IgD-negative memory B cell (primary cell): ENCODE data around the gene STX16. TPM values are rescaled to one million over a fixed set of nuclear protein-coding genes. Genes with fewer than 3 reads are reported as not detected.

Experiments used
- H3K27ac Mint-ChIP-seq, 3 donors: one replicate each; pipeline ENCODE4 v1.8.0; 2020 to 2022; ENCODE audit warnings: mild to moderate bottlenecking in 3 of 3, mixed read lengths in 3 of 3, moderate library complexity in 1 of 3
- H3K27me3 Mint-ChIP-seq: one replicate; pipeline ENCODE4 v1.8.0; 2021; ENCODE audit warnings: mixed read lengths
- H3K36me3 Mint-ChIP-seq: one replicate; pipeline ENCODE4 v1.8.0; 2020; ENCODE audit warnings: mild to moderate bottlenecking, mixed read lengths
- H3K4me1 Mint-ChIP-seq, 3 donors: one replicate each; pipeline ENCODE4 v1.8.0; 2020 to 2022; ENCODE audit warnings: mixed read lengths in 3 of 3, mild to moderate bottlenecking in 1 of 3
- H3K4me3 Mint-ChIP-seq, 4 donors: one replicate each; pipeline ENCODE4 v1.8.0; 2020 to 2022; ENCODE audit warnings: mild to moderate bottlenecking in 4 of 4, mixed read lengths in 4 of 4, moderate library complexity in 3 of 4
- H3K9me3 Mint-ChIP-seq, 3 donors: one replicate each; pipeline ENCODE4 v1.8.0; 2020 to 2021; ENCODE audit warnings: mixed read lengths in 3 of 3, mild to moderate bottlenecking in 1 of 3
- polyA plus RNA-seq: library from polyadenylated mRNA; unstranded; fragments of 300-500 nt; fragmentation: Illumina TruSeq; gene quantifications from one replicate; pipeline ENCODE4 v1.2.3, GENCODE V29; 2021

STX16 gene
- polyA plus RNA-seq, 1 donor from 2014 or later, result 18.7 TPM

- Mint-ChIP-seq H3K36me3 (peaks cover 7% of the 10 kb centered on the region), H3K4me1 (no peaks in the 10 kb centered on the region), H3K27ac (no peak overlapping the region), H3K4me3 (no peak overlapping the region), H3K27me3 (no peaks in the 10 kb centered on the region), H3K9me3 (no peaks in the 10 kb centered on the region)
Measured at GRCh38 chr20:58706150-58706892, 55.2 kb downstream of the STX16 start.

DNA sequence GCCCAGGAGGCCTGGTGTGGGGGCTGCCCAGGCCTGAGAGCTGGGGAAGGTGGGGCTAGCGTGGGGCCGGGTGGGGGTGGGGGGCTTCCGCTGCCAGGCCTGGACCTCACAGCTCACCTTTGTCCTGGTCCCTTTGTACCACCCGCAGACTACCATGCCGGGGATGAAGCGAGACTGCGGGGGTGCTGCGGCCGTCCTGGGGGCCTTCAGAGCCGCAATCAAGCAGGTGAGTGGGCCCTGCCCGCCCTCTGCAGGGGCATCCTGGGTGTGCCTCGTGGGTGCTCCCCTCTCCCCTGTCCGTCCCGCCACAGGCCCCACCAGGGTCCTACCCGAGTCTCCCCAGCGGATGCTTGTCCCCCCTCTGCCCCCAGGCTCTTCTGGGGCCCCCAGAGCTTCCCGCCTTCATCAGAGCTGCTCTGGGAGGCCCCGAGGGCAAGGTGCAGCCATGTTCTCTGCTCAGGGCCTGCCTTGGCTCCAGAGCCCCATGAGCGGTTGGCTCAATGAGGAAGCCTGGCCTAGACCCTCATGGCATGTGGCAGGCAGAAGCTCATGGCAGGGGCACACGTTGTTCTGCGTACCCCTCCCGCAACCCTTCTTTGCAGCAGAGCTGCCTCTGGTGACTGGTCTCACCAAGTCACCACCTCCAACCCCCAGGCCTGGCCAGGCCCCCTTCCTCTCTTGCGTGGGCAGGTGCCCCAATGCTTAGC is 56.0 kb downstream of the STX16 start:
- no peak overlapping the region for H3K27ac Mint-ChIP-seq
- H3K9me3 Mint-ChIP-seq, result no peaks in the 10 kb centered on the region
- H3K27me3 Mint-ChIP-seq, result no peaks in the 10 kb centered on the region
- no peak overlapping the region for H3K4me3 Mint-ChIP-seq
- H3K36me3 Mint-ChIP-seq, result peaks cover 7% of the 10 kb centered on the region
- H3K4me1 Mint-ChIP-seq, result no peaks in the 10 kb centered on the region

DNA sequence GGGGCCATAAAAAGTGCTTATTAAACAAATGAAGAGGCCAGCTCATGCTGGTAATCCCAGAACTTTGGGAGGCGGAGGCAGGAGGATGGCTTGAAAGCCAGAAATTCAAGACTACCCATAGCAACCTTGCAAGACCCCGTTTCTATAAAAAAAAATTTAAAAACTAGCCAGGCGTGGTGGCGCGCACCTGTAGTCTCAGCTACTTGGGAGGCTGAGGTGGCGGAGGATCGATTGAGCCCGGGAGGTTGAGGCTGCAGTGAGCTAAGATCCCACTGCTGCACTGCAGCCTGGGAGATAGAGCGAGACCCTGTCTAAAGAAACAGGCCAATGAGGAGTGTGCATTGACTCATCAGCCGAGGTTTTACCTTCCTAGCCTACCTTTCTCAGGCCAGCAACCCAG is 56.7 kb downstream of the STX16 start:
- H3K36me3 Mint-ChIP-seq, result peaks cover 3% of the 10 kb centered on the region
- H3K9me3 Mint-ChIP-seq, result no peaks in the 10 kb centered on the region
- H3K27ac Mint-ChIP-seq, result no peak overlapping the region
- no peaks in the 10 kb centered on the region for H3K4me1 Mint-ChIP-seq
- H3K4me3 Mint-ChIP-seq, result no peak overlapping the region
- no peaks in the 10 kb centered on the region for H3K27me3 Mint-ChIP-seq

DNA sequence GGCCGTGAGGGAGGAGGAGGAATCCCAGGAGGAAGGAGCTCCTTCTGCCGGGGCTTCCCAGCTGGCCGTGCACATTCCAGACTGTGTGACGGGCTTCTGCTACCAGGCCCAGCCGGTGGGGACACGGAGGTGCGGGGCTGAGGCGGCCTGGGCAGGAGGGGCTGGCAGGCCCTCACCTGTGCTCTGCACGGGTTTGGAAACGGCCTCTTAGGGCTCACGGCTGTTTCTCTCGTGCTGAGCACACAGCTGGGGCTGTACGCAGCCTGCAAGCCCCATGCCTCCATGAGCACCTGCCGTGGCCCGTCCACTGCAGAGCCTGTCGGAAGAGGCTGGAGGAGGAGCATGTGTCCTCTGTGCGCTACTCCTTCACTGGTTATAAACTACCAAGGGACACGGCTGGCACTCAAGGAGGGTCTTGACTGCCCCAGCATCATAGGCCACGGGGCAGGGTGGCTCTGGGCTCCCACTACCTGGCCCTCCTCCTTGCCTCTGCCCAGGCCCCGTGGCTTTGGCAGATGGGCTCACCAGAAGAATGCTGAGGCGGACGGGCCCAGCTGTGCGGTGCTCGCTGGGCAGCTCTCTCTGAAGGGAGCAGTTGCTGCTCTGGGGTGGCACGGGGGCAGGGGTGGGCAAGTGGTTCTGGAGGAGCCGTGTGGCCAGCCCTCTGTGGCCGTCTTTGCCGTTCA is 57.3 kb downstream of the STX16 start:
- H3K4me3 Mint-ChIP-seq, result no peak overlapping the region
- no peak overlapping the region for H3K27ac Mint-ChIP-seq
- H3K4me1 Mint-ChIP-seq, result no peaks in the 10 kb centered on the region
- peaks cover 3% of the 10 kb centered on the region for H3K36me3 Mint-ChIP-seq
- no peaks in the 10 kb centered on the region for H3K9me3 Mint-ChIP-seq
- H3K27me3 Mint-ChIP-seq, result no peaks in the 10 kb centered on the region

GRCh38 chr20:58709013-58709702 is 58.1 kb downstream of the STX16 start:
- H3K36me3 Mint-ChIP-seq, result peaks cover 2% of the 10 kb centered on the region
- H3K4me1 Mint-ChIP-seq, result no peaks in the 10 kb centered on the region
- H3K4me3 Mint-ChIP-seq, result no peak overlapping the region
- no peak overlapping the region for H3K27ac Mint-ChIP-seq
- no peaks in the 10 kb centered on the region for H3K27me3 Mint-ChIP-seq
- no peaks in the 10 kb centered on the region for H3K9me3 Mint-ChIP-seq

DNA sequence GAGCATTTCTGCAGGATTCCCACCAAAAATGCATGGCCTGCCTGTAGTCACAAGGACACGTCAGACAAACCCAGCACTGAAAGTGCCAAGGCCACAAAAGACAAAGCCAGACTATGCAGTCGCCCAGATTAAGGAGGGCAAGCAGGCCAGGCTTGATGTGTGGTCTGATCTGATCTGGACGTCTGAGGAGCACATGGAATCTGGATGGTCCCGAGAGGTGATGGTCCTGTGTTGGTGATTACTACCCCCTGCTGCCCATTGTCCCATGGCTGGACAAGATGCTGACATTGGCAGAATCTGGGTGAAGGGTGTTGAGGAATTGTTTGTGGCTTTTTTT is 58.6 kb downstream of the STX16 start:
- Mint-ChIP-seq H3K27ac (no peak overlapping the region), H3K27me3 (no peaks in the 10 kb centered on the region), H3K9me3 (no peaks in the 10 kb centered on the region)

GRCh38 chr20:58710481-58711265 is 59.6 kb downstream of the STX16 start:
- no peak overlapping the region for H3K4me3 Mint-ChIP-seq
- no peaks in the 10 kb centered on the region for H3K9me3 Mint-ChIP-seq
- no peak overlapping the region for H3K27ac Mint-ChIP-seq
- no peaks in the 10 kb centered on the region for H3K4me1 Mint-ChIP-seq
- H3K27me3 Mint-ChIP-seq, result no peaks in the 10 kb centered on the region
- H3K36me3 Mint-ChIP-seq, result peaks cover 2% of the 10 kb centered on the region

More for the DNA sequence above, 58.6 kb downstream of the STX16 start:
- H3K36me3 Mint-ChIP-seq, result peaks cover 2% of the 10 kb centered on the region
- no peaks in the 10 kb centered on the region for H3K4me1 Mint-ChIP-seq
- H3K4me3 Mint-ChIP-seq, result no peak overlapping the region

DNA sequence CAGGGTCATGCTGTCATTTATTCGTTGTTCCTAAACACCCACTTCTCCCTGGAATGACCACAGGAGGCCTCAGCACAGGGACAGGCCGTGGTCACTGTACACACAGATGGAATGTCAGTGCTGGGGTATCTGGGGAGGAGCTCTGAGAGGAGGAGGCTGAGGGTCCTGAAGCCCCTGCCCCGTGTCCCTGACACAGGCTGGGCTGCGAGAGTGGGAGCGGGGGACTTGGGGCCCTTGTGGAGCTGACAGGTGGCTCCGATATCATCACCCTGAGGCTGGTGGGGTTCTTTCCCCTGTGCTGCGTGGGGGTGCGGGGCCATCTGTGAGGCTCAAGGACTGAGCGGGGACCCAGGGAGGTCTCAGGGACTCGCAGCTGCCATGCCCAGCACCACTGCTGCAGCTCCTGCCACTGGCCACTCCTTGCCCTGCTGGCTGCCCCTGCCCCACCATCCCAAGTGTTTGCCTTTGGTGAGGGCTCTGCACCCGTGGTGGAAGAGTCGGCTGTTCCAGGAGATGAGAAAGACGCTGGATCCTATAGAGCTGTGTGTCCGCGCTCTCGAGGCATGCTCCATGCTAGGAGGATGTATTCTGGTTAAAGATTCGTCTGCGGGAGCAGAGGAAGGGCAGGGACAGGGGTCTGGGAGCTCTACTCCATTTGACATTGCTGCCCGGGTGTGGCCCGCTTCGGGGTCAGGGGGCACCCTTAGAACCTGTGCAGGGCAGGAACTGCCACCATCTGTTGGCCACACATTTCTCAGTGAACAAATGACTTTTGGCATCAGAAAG is 60.4 kb downstream of the STX16 start:
- Mint-ChIP-seq H3K36me3 (peaks cover 2% of the 10 kb centered on the region), H3K4me3 (no peak overlapping the region), H3K27ac (peak overlapping the region in 1 of 3 donors; percentile 10), H3K27me3 (no peaks in the 10 kb centered on the region), H3K9me3 (no peaks in the 10 kb centered on the region), H3K4me1 (no peaks in the 10 kb centered on the region)

GRCh38 chr20:58712151-58712791 is 61.2 kb downstream of the STX16 start:
- H3K27ac Mint-ChIP-seq, result peak overlapping the region in 2 of 3 donors; percentile 10 to 46
- no peaks in the 10 kb centered on the region for H3K9me3 Mint-ChIP-seq
- peaks cover 2% of the 10 kb centered on the region for H3K36me3 Mint-ChIP-seq
- H3K27me3 Mint-ChIP-seq, result no peaks in the 10 kb centered on the region
- H3K4me3 Mint-ChIP-seq, result no peak overlapping the region
- H3K4me1 Mint-ChIP-seq, result no peaks in the 10 kb centered on the region

DNA sequence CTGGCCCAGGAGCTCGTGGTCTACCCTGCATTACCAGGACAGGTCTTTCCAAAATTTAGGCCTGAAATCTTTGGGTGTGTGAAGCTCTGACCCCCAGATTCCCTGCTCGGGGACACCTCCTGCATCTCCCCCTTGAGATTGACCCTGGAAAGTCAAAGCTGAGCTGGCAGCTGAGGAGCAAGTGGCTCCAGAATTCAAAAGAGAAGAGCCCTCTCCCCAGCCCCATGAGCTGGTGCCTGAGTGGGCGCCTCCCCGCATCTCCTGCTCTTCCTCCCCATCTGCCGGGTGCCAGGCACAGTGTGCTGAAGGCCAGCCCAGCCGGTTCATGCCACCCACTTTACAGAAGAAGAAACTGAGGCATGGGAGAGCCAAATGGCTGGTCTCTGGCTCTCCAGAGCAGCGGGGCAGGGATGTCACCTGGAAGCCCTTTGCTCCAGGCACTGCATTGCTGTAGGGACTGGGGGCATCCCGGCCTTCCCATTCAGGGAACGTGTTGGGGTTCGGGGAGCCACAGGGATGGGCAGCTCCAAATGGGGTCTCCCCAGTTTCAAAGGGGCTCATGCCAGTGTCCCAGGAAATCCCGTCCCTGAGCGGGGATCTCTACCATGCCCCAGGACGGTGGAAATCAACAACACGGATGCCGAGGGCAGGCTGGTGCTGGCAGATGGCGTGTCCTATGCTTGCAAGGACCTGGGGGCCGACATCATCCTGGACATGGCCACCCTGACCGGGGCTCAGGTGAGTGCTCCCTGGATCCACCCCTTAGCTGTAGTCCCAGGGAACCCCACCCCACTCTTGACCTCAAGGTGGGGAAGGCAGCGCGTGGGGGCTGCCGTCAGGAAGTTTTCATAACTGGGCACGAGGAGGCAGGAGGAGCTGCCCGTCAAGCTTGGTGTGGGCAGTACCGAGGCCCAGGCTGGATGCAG is 62.0 kb downstream of the STX16 start:
- no peaks in the 10 kb centered on the region for H3K9me3 Mint-ChIP-seq
- H3K27me3 Mint-ChIP-seq, result no peaks in the 10 kb centered on the region
- no peaks in the 10 kb centered on the region for H3K4me1 Mint-ChIP-seq
- no peak overlapping the region for H3K4me3 Mint-ChIP-seq
- no peak overlapping the region for H3K27ac Mint-ChIP-seq
- H3K36me3 Mint-ChIP-seq, result peaks cover 2% of the 10 kb centered on the region

DNA sequence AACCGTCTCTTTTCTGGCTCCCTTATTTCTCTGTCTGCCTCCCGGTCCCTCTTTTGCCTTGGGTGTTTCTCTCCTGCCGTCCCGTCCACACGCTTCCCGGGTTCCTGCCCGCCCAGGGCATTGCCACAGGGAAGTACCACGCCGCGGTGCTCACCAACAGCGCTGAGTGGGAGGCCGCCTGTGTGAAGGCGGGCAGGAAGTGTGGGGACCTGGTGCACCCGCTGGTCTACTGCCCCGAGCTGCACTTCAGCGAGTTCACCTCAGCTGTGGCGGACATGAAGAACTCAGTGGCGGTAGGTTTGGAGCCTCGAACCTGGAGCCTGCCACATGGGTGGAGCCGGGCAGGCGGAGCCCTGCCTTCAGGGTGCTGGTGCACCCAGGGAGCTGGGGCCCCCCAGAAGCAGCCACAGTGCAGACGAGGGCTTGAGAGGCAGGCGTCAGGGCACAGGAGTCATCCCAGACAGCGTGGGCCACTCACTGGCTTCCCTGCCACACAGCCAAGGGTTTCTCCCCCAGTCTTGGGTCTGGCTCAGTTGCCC is 62.8 kb downstream of the STX16 start:
- no peaks in the 10 kb centered on the region for H3K9me3 Mint-ChIP-seq
- no peaks in the 10 kb centered on the region for H3K4me1 Mint-ChIP-seq
- no peaks in the 10 kb centered on the region for H3K27me3 Mint-ChIP-seq
- H3K27ac Mint-ChIP-seq, result no peak overlapping the region
- no peak overlapping the region for H3K4me3 Mint-ChIP-seq
- peaks cover 2% of the 10 kb centered on the region for H3K36me3 Mint-ChIP-seq

GRCh38 chr20:58714340-58714922 is 63.3 kb downstream of the STX16 start:
- Mint-ChIP-seq H3K4me1 (no peaks in the 10 kb centered on the region), H3K4me3 (no peak overlapping the region), H3K27ac (no peak overlapping the region), H3K36me3 (peaks cover 2% of the 10 kb centered on the region), H3K27me3 (no peaks in the 10 kb centered on the region), H3K9me3 (no peaks in the 10 kb centered on the region)
